GM19035 (cell line): ENCODE measurements around the gene EXOC4.

Experiments
- ATAC-seq: cut with Tn5 transposase; IDR thresholded peaks from one replicate; pipeline ENCODE4 v1.9.1; 2021; ENCODE audit not compliant: unreplicated experiment

EXOC4 gene

DNA sequence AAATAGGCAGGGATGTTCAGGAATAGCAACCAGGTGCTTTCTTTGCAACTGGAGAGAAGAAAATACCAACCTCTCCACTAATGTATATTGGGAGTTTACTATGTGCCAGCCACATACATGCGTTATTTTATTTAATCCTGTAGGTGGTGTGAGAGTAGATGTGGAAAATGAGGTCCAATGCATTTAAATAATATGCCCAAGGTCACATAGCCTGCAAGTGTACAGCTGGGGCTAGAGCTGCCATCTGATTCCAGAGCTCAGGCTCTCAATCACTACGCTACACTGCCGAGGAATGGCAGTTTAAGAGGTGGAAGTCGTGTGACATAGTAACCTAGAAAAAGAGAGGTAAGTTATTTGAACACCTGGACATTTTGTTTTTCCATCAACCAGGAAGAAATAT, 277.0 kb downstream of the EXOC4 start:
- no peak for ATAC-seq

DNA sequence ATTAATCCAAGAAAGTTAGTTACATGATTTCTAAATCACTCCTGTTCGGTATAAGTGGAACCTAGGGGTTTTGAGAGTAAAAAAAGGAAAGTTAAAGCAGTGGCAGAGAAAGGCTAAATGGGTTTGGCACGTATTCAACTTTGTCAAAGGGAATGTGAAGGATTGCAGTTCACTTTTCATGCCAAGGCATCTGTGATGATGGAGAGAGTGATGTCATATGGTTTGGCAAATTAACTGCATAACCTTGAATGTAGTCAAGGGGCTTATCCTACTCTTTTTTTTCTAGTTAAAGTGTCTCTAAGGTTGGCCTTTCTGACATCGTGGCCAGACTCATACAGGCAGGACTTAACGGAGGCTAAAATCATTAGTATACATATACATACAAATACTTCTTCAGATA, 277.8 kb downstream of the EXOC4 start:
- ATAC-seq, result no peak

DNA sequence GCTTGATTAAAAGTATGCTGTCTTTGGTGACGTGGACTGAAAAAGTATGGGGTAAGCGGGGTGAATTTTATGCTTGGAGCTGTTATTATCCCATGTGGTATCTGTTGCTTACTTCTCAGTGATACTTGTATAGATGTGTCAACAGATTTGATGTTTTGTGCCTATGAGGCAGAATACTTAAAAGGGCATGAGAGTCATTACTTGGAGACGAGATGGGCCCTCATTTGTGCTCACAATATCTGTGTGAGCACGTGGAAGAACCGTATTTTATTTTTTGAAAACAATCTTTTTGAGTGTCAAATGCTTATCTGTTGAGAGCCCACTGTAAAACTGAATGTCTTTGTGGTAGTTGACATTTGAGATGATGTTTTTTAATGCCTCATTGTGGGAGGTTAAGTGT, 281.9 kb downstream of the EXOC4 start:
- ATAC-seq, result no peak

DNA sequence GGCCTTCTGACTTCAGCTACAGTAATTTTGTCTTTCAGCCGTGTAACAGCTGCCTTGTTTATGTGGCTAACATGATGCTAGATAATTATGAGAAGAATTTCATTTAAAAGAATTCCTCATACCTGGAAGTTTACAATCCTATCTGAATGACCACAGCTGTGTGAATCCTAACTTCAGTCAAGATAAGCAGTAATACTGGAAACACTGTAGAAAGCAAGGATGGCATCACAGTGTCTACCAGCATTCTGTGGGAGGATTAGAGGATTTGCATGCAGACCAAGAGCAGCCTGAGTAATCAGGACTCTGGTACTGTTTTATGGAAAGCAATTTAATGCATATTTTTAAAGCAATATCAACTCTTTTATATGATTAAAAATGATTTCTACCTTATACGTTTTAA, 282.4 kb downstream of the EXOC4 start:
- no peak for ATAC-seq

DNA sequence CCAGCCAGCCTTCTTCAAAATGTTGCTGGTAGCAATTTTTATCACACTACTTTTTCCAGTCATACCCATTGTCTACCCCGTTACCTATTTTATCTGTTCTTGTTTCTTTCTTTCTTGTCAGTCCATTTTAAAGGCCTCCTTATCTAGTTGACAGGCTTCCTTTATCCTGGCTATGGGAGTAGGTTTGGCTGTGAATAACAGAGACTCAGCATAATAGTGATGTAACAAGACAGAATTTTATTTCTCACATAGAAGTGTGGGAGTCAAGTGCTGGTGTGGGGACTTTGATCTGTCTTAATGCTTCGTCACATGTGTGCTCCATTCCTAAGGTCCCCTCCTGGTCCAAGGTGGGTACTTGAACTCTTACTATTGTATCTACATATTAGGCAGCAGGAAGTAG, 283.6 kb downstream of the EXOC4 start:
- no peak for ATAC-seq

DNA sequence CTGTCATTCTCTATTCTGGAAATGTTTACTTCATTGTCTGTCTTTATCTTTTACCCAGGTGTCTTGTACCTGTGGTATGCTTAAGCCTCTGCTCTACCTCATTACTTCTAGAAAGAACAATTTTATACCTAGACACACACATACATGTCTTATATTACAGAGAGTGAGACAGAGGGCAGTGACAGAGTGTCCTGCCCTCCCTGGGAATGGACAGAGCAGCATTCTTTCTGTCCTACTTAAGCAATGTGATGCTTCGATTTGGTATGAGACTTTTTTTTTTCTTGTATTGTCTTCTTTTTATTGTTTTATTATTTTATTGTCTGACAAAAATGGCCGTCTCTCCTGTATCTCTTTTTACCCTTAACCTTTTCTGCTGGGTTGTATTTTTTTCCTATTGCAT, 286.1 kb downstream of the EXOC4 start:
- no peak for ATAC-seq

DNA sequence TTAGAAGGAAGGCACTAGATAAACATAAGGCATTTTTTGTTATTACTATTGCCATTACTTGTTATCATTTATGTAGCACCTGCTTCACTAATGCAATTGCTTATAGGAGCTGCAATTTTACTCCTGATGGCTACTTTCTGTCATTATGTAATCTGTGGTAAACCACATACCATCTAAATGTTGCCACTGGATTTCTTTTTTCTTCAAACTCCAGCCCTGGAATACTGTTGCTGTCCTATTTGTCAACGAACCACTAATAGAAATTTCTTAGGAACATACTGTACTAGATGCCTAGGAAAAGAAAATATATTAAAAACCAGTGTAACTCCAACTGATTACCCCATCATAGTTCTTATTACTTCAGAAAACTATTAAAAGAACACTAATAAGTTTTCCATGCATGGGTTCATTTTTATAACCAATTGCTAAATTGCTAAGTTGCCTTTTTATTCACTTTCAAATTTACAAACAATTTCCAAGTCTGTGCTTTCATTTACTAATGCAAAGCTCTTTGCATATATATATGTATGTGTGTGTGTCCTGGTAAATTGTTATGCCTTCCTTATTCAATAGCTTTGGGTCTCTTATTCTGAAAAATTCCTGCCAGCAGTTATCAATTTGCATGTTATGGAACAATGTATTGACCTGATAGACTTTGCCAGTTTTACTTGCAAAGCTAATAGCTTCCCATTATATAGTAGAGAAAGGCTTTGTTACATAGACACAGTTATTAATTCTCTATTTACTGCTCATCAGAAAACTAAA, 287.4 kb downstream of the EXOC4 start:
- no peak for ATAC-seq

DNA sequence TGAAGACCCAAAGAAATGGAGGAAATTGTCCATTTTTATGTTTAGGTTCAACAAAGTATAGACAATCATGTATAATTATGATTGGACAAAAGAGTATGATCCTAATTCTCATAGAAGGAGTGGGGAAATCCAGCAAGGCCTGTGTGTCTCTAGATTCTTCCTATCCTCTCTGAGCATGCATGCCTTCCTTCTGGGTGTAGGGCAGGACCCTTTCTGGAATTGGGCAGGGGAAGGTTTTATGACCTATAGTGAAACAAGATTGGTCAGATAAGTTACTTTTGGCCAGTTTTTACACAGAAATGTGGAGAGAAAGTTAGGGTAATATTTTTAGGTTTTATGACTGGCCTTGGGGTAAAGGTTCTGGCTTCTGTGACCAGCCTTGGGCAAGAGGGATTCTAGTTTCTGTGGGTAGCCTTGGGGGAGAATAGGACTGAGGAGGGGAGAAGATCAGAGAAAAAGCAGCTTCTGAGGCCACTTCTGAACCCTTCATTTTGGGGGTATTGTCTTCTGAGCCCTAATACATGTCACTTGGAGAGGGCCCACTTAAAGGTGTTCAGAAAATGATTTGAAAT, 289.4 kb downstream of the EXOC4 start:
- ATAC-seq, result no peak

DNA sequence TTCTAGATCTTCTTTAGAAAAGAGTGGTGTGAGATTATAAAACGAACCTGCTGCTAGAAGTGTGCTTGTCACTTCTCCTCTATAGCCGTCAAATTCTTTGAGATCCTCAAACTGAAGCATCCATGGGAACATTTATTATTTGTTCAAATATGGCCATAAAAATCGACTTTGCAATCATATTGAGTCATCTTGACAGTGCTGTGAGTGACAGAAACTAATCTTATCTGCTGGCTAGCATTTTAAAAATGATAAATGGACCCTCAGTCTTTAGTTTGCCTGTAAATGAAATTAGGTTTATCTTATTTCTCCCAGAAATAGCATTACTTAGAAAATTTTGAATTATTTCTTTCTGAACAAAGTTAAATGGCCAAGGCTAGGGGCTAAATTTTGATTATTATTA, 290.8 kb downstream of the EXOC4 start:
- ATAC-seq, result no peak

DNA sequence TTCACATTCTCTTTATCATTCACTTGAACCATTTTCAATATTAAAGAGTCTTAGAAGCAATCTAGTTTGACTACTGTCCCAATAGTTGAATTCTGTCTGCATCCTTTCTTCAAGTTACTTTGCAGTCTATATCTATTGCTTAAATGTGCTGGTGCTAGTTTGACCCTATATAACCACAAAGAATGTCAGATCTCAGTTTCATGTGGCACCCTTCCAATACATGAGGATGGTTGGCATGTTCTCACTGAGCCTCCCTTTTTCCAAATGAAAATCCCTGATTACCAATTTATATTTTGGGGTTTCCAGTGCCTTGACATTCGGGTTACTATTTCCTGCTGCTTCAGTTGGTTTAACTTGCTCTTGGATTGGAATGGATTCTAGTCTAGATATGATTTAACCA, 292.7 kb downstream of the EXOC4 start:
- no peak for ATAC-seq

DNA sequence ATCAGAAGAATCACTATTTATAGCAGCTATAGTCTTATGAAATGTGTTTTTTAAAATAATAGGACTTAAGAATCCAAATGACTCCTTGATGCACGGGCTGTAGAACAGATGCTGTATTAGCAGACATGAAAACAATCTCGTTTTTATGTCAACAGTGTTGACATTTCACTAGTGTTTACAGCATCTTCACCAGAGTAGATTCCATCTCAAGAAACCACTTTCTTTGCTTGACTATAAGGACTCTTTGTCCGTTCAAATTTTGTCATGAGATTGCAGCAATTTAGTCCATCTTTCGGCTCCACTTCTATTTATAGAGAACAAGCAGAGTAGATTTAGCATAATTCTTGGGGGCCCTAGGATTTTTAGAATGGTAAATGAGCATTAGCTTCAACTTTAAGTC, 295.1 kb downstream of the EXOC4 start:
- ATAC-seq, result no peak

DNA sequence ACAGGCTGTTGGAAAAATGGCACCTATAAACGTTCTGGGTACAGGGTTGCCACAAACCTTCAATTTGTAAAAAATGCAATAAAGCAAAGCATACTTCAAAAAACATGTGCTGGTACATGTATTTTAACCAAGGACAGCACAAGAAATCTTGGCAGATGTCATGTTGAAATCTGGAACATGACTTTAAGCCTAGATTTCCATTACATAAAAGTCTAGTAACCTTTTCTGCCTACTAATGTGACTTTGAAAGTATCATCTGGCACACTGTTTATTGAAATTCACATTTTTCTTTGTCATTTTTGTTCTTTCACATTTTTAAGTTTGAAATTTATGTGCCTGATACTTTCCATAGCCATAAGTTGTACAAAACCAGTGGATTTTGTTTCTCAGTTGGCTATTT, 296.8 kb downstream of the EXOC4 start:
- no peak for ATAC-seq

DNA sequence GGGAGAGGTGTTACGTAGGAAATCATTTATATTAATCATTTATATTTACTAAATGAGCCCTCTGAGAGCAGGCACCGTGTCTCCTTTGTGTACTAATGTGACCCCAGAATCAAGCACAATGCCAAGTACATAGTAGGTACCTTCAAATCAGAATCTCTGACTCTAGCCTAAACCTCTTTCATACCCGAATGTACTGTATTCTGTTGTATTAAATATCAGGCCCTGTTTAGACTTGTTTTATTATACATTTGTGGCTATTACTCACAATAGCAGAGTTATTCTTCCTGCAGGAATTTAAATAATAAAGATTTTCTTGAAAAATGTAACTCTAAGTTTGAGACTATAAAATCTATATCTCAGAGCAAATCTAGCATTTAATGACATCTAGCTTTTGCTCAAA, 297.3 kb downstream of the EXOC4 start:
- no peak for ATAC-seq

DNA sequence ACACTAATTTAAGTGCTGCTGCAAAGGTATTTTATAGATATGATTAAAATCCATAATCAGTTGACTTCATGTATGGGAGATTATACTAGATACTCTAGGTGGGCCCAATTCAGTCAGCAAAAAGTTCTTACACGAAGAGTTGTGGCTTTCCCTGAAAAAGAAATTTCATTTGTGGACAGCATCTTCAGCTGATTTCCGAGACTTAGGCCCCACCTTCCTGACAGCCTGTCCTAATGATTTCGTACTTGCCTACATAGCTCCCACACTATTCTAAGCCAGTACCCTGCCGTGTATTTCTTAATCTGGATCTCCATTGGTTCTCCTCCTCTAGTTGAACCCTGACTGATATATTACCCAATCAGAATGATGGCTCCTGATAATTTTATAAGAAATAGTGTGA, 297.9 kb downstream of the EXOC4 start:
- ATAC-seq, result no peak

DNA sequence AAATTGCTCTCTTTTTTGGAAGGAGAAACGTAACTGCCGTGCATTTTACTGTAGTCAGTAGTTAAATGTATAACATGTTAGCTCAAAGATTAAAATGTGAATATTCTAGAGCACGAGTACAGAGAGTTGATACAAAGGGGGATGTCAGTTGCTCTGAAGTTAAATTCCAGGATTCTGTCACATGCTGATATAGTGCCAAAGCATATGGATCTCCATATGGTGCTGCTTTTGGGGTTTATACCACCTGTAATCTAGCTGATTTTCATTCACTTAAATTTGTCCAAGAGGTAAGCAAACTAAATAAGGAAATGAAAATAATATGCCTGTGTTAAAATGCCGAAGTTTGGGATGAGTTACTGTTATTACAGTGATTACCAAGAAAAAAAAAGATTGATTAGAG, 298.6 kb downstream of the EXOC4 start:
- no peak for ATAC-seq

DNA sequence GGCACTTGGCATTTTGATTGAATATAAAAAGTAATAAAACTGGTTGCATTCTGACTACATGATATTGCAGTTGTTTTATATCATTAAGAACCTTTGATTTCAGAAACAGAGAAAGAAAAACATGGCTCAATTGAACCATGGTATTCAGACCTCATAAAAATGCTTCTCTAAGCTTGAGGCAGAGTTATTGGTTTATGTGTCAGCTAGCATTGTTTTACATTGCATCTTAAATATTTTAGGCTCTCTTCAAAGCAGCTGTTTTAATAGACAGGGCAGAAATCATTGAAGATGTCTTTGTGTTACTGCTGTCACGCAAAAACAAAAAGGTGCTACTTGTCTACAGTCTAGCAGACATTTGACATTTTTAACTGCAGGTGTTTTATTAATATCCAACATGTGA, 299.2 kb downstream of the EXOC4 start:
- ATAC-seq, result no peak

DNA sequence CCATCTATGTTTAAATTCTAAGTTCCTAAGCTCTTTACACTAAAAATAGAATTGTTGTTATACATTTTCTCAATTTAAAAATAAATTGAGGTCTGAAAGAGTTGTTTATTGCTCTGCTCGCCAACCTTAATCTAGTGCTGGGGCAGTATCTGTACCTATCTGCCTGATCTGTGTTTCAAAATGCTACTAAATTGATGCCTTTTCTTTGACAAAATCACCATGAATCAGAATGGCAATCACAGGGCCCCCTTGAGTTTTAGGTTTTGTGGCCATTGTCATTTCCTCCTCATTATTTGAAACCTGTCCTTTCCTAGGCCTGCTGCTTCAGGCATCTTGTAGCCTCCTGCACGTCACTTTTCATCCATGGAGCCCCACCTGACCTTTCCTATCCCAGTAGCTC, 301.5 kb downstream of the EXOC4 start:
- ATAC-seq, result no peak

DNA sequence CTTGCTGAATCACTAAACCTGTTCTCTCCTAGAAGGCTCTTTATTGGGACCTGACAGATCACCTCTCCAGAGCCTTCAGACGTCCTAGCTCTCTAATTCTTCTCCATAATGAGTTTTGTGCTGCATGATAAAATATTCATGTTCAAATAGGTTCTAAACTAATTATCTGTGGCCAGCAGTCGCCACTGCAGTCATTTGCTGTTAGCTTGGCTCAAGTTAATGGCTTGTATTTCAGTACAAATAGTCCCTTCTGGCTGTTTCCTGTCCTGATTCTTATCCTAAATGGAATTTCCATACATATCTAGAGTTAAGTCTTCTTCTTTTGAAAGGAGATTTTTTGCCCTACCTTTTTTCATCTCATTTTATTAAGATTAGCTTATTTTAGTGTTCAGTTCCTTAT, 303.2 kb downstream of the EXOC4 start:
- no peak for ATAC-seq

DNA sequence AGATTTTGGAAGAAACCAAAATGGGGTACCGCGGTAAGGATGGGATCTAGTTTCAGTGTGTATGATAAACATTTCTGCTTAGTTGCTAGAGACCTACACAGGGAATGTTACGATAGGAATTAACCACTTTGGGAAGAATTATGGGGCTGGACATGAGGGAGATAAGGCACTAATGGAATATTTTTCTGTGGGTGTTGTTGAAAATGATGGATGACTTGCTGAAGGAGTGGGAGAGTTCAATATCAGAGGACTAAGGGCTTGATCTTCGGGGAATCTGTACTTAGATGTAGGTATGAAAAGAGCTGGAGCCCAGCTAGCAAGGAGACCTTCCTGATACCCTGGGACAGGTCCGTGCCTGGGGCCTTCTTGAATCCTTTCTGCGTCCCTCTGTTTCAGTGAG, 303.7 kb downstream of the EXOC4 start:
- ATAC-seq, result no peak

DNA sequence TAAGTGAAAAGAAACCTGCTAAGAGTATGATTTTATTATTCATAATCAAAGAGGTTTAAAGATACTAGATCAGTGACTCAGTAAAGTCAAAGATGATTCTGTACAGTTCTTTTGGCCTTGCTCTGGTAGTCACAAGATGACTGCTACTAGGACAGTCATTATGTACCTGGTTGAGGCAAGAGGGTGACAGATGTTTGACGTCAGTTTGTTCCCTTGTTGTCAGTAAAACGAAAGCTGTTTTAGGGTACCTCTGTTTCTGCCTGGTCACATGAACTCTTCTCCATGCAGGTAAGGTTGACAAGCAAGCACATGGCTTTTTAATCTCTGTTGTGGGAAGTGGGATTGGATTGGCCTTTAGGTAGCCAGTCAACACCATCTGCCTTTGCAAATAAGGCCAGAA, 308.0 kb downstream of the EXOC4 start:
- ATAC-seq, result peak; percentile 62

DNA sequence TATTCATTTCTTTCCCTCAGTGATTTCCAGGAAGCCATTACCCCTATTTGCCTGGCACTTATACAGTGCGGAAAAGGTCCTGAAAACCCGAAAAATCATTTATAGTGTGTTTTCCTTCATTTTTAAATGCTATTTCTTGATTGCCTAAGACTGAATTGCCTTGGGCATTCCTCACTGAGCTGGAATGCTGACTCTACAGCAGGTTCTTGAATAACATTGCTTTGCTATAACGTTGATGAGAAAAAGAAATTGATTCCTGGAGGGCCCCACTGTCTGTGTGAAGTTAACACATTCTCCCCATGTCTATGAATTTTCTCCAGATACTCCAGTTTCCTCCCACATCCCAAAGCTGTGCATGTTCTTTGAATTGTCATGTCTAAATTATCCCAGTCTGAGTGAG, 308.5 kb downstream of the EXOC4 start:
- ATAC-seq, result no peak

DNA sequence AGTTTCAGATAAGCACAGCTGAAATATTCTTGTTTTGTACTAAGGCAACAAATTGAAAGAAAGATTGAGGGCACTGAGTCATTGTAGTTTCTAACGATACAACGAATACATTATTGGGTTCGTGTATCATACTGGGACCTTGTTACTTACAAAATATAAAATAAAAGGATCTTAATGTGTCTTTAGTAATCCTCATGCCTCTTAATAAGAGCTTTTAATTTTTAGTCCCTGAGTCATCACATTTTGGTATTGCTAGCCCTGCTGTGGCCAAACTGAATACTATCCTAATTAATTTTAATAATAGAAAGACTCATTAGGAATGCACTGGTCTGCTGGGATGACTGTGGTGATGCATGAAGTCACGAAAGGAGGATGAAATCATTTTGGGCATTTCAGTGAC, 309.7 kb downstream of the EXOC4 start:
- ATAC-seq, result no peak

DNA sequence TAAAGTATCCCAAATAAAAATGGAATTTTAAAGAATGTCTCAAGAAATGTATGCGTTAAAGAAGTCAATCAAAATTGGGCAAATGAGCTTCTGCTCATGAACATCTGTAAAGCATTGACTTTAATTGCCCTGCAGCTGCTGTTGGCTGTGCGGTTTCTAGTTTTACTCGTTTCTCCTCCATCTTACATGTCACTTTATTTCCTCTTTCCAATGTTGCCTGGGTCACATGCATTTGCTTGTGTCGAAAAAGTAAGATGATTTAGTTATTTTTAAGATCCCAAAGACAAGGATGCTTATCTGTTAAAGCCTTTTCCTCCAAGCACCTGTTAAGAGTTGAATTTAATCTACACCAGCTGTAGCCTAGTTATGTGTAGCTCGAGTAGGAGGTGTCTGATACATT, 310.4 kb downstream of the EXOC4 start:
- no peak for ATAC-seq
